ENCODE measurements around the gene MYOG.

DNA sequence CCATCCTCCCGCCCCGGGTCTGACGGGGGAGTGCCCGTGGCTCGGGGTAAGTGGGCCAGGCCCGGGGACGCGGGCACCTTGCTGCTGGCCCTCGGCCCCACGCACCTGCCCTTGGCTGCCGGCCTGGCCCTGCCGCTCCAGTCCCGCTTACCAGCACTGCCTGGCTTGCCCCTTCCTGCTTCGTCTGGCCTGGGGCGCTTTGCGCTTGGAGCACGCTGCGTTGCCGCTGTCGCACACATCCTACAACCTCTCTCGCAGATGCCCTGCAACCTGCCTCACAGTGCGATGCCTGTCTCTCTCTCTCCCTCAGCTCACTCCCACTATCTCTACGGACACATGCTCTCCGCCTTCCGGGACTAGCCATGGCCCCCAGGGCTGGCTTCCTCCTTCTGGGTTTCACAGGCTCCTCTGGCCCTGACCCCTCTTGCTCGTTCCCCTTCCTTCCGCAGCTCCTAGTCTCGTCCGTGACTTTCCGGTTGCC, 9.7 kb downstream of the MYOG start:
- TF ChIP-seq, protein P1, sequence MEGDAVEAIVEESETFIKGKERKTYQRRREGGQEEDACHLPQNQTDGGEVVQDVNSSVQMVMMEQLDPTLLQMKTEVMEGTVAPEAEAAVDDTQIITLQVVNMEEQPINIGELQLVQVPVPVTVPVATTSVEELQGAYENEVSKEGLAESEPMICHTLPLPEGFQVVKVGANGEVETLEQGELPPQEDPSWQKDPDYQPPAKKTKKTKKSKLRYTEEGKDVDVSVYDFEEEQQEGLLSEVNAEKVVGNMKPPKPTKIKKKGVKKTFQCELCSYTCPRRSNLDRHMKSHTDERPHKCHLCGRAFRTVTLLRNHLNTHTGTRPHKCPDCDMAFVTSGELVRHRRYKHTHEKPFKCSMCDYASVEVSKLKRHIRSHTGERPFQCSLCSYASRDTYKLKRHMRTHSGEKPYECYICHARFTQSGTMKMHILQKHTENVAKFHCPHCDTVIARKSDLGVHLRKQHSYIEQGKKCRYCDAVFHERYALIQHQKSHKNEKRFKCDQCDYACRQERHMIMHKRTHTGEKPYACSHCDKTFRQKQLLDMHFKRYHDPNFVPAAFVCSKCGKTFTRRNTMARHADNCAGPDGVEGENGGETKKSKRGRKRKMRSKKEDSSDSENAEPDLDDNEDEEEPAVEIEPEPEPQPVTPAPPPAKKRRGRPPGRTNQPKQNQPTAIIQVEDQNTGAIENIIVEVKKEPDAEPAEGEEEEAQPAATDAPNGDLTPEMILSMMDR (IDR thresholded peaks at IDR 0.05 in 4 of 5, conservative IDR thresholded peaks at IDR 0.05 in 1 of 5), result no peak
- no peak for TF ChIP-seq POLR2A (IDR thresholded peaks at IDR 0.05)
